GM23338 (cell line): ENCODE data around the gene SIRT3.

Experiments used
- CREB1 ChIP-seq: fragments of 250-450 bp; sonication (Bioruptor Pico); IDR thresholded peaks from 2 replicates; pipeline ENCODE4 v1.5.0; 2020; ENCODE audit warnings: low read depth, mild to moderate bottlenecking, moderate library complexity
- EZH2 ChIP-seq: fragments of 200-600 bp; sonication (generic); IDR thresholded peaks from one replicate; pipeline ENCODE4 v1.8.0; 2017; ENCODE audit warnings: antibody characterized with exemption, mild to moderate bottlenecking, low read depth; ENCODE audit not compliant: unreplicated experiment
- JUNB ChIP-seq: IDR thresholded peaks from one replicate; pipeline ENCODE4 v1.6.1; 2016; ENCODE audit warnings: antibody characterized with exemption; ENCODE audit not compliant: unreplicated experiment
- POLR2AphosphoS5 ChIP-seq: IDR thresholded peaks from 2 replicates; pipeline ENCODE4 v1.6.1; 2016; ENCODE audit warnings: antibody characterized with exemption, low read depth
- TF ChIP-seq, protein P1 (sequence below), 2 experiments: fragments of 200-600 bp in 1 of 2; sonication (generic) in 1 of 2; conservative IDR thresholded peaks; 2 replicates each; pipeline versions ENCODE4 v1.5.1 to v1.6.1; 2016 to 2017; ENCODE audit warnings: antibody characterized with exemption in 2 of 2, low read depth in 2 of 2, mild to moderate bottlenecking in 2 of 2, moderate library complexity in 1 of 2
- TF ChIP-seq, protein P2 (sequence below): IDR thresholded peaks from one replicate; pipeline ENCODE4 v1.6.1; 2018; ENCODE audit warnings: antibody characterized with exemption; ENCODE audit not compliant: unreplicated experiment

DNA sequence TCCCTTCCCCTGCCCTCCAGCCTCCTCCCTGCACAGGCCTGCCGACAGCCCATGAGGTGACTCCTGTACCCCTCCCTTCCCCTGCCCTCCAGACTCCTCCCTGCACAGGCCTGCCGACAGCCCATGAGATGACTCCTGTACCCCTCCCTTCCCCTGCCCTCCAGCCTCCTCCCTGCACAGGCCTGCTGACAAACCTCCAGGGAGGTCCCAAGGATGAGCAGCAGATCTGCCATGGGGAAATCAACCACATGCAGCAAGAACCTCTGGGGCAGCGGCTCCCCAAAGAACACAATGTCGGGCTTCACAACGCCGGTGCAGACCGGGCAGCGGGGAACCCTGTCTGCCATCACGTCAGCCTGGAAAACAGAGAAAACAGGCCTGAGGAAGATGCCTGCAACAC is 12.3 kb downstream of the SIRT3 start:
- TF ChIP-seq, protein P1, sequence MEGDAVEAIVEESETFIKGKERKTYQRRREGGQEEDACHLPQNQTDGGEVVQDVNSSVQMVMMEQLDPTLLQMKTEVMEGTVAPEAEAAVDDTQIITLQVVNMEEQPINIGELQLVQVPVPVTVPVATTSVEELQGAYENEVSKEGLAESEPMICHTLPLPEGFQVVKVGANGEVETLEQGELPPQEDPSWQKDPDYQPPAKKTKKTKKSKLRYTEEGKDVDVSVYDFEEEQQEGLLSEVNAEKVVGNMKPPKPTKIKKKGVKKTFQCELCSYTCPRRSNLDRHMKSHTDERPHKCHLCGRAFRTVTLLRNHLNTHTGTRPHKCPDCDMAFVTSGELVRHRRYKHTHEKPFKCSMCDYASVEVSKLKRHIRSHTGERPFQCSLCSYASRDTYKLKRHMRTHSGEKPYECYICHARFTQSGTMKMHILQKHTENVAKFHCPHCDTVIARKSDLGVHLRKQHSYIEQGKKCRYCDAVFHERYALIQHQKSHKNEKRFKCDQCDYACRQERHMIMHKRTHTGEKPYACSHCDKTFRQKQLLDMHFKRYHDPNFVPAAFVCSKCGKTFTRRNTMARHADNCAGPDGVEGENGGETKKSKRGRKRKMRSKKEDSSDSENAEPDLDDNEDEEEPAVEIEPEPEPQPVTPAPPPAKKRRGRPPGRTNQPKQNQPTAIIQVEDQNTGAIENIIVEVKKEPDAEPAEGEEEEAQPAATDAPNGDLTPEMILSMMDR (conservative IDR thresholded peaks at IDR 0.05; ENCODE audit: low read depth in 2 of 2), result no peak
- TF ChIP-seq CREB1 (CRISPR knock-in tag) (no peak), JUNB (no peak), POLR2AphosphoS5 (no peak), EZH2 (no peak)
- TF ChIP-seq, protein P2, sequence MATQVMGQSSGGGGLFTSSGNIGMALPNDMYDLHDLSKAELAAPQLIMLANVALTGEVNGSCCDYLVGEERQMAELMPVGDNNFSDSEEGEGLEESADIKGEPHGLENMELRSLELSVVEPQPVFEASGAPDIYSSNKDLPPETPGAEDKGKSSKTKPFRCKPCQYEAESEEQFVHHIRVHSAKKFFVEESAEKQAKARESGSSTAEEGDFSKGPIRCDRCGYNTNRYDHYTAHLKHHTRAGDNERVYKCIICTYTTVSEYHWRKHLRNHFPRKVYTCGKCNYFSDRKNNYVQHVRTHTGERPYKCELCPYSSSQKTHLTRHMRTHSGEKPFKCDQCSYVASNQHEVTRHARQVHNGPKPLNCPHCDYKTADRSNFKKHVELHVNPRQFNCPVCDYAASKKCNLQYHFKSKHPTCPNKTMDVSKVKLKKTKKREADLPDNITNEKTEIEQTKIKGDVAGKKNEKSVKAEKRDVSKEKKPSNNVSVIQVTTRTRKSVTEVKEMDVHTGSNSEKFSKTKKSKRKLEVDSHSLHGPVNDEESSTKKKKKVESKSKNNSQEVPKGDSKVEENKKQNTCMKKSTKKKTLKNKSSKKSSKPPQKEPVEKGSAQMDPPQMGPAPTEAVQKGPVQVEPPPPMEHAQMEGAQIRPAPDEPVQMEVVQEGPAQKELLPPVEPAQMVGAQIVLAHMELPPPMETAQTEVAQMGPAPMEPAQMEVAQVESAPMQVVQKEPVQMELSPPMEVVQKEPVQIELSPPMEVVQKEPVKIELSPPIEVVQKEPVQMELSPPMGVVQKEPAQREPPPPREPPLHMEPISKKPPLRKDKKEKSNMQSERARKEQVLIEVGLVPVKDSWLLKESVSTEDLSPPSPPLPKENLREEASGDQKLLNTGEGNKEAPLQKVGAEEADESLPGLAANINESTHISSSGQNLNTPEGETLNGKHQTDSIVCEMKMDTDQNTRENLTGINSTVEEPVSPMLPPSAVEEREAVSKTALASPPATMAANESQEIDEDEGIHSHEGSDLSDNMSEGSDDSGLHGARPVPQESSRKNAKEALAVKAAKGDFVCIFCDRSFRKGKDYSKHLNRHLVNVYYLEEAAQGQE, result no peak
